ENCODE data around the gene MIS18BP1. TPM values are rescaled to one million over a fixed set of nuclear protein-coding genes. Genes with fewer than 3 reads are reported as not detected.

Gene MIS18BP1
- total and polyA plus RNA-seq, 2 of the 4 experiments (the other 2 are of a cell fraction): 10.6 to 18.6 TPM

- intact Hi-C loops (cut with micrococcal nuclease): no loop called here
- Histone ChIP-seq H4K8ac (ENCODE audit: low read depth in 2 of 2, low read length in 2 of 2) (no peak overlapping the region), H3K27me3 (ENCODE audit: control insufficient read depth, insufficient read depth, low read length) (no peaks in the 10 kb centered on the region), H3K18ac (ENCODE audit: low read depth, low read length) (no peak overlapping the region), H3K36me3 (ENCODE audit: control insufficient read depth, insufficient read depth, low read length) (no peaks in the 10 kb centered on the region), H2AFZ (replicated peaks; ENCODE audit: low read length, poor library complexity) (no peak overlapping the region), H3K9me1 (ENCODE audit: insufficient read depth, low read length) (no peaks in the 10 kb centered on the region), H2BK5ac (ENCODE audit: low read depth, low read length, poor library complexity, severe bottlenecking) (no peak overlapping the region), H4K5ac (ENCODE audit: low read depth, low read length) (no peak overlapping the region), H2BK120ac (ENCODE audit: low read depth, low read length) (no peak overlapping the region), H2AK9ac (replicated peaks; ENCODE audit: low read depth, low read length, poor library complexity) (no peak overlapping the region), H3K23ac (ENCODE audit: low read depth, low read length) (no peak overlapping the region), H3K4me3 (ENCODE audit: insufficient read depth, low read depth, low read length) (no peak overlapping the region), H3K79me1 (ENCODE audit: low read depth in 1 of 2, low read length in 2 of 2) (no peaks in the 10 kb centered on the region), H3K56ac (ENCODE audit: extremely low read depth, insufficient read depth, low read length) (no peak overlapping the region), H2AK5ac (ENCODE audit: low read depth, low read length) (no peak overlapping the region), H3K4ac (ENCODE audit: low read depth, low read length) (0 out of 2 replicates have a peak overlapping the region, but pooled peaks have one; percentile 30), H2BK15ac (ENCODE audit: low read depth, low read length) (no peak overlapping the region), H4K91ac (ENCODE audit: insufficient read depth, low read depth, low read length) (no peak overlapping the region), H3K14ac (replicated peaks; ENCODE audit: low read depth, low read length) (no peak overlapping the region), H3K27ac (ENCODE audit: insufficient read depth, low read length) (no peak overlapping the region), H3K9ac (ENCODE audit: low read depth, low read length) (no peak overlapping the region), H4K20me1 (ENCODE audit: insufficient read depth, low read length) (no peaks in the 10 kb centered on the region), H2BK20ac (ENCODE audit: low read depth, low read length) (peak overlapping the region; percentile 43; the same call in 1 of the 2 replicates), H3K9me3 (ENCODE audit: control insufficient read depth, insufficient read depth, low read length) (no peaks in the 10 kb centered on the region; the same call in 1 of the 2 replicates), H3K4me2 (ENCODE audit: low read depth, low read length) (no peak overlapping the region), H3K4me1 (ENCODE audit: control insufficient read depth, insufficient read depth, low read length) (no peaks in the 10 kb centered on the region)
- BruUV-seq (replicated peaks): no TSS peak
- ChIA-PET POLR2A (ENCODE audit: unreplicated experiment) (no interaction called here), CTCF (interaction anchor here (0.6 kb wide), 1 partner anchor 615 kb away, joined by 3 read pairs; no protein-coding TSS in a partner anchor)
- TF ChIP-seq ELK1 (IDR thresholded peaks at IDR 0.05; ENCODE audit: borderline replicate concordance, low read depth, low read length): no peak
- peak; percentile 75 for TF ChIP-seq BHLHE40 (IDR thresholded peaks at IDR 0.05; ENCODE audit: low read depth, low read length)
- TF ChIP-seq RAD21 (IDR thresholded peaks at IDR 0.05; ENCODE audit: low read length): no peak
- TF ChIP-seq RFX5 (IDR thresholded peaks at IDR 0.05; ENCODE audit: low read depth, low read length): no peak
- no peak for TF ChIP-seq RCOR1 (IDR thresholded peaks at IDR 0.05; ENCODE audit: insufficient replicate concordance, low read length)
- DNase-seq (peak; percentile 27), ATAC-seq (ENCODE audit: low read depth) (peak; percentile 56)
- 0% methylated on average over 1 of the region's 2 CpGs; no CpG with 5 or more reads in 1 of the 2 experiments for WGBS, 2 experiments (ENCODE audit: extremely low coverage in 2 of 2, insufficient read length in 1 of 2)
- dilution Hi-C loops (cut with HindIII; ENCODE audit: low sequenced_read_pairs, unreplicated experiment): no loop called here
- in situ Hi-C loops (cut with MboI; ENCODE audit: low sequenced_read_pairs): no loop called here
Measured at GRCh38 chr14:45261209-45261608, 8.2 kb upstream of the MIS18BP1 start.
